ENCODE data around the gene GLT6D1.

The GLT6D1 gene

GRCh38 chr9:135657416-135657815 lies 18.1 kb upstream of the GLT6D1 start:
- TF ChIP-seq, protein P1, sequence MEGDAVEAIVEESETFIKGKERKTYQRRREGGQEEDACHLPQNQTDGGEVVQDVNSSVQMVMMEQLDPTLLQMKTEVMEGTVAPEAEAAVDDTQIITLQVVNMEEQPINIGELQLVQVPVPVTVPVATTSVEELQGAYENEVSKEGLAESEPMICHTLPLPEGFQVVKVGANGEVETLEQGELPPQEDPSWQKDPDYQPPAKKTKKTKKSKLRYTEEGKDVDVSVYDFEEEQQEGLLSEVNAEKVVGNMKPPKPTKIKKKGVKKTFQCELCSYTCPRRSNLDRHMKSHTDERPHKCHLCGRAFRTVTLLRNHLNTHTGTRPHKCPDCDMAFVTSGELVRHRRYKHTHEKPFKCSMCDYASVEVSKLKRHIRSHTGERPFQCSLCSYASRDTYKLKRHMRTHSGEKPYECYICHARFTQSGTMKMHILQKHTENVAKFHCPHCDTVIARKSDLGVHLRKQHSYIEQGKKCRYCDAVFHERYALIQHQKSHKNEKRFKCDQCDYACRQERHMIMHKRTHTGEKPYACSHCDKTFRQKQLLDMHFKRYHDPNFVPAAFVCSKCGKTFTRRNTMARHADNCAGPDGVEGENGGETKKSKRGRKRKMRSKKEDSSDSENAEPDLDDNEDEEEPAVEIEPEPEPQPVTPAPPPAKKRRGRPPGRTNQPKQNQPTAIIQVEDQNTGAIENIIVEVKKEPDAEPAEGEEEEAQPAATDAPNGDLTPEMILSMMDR (IDR thresholded peaks at IDR 0.05) = no peak
- no peak for DNase-seq
- Mint-ChIP-seq H3K27ac (no peak overlapping the region), H3K4me1 (peaks cover 16% of the 10 kb centered on the region), H3K9me3 (peaks cover 34% of the 10 kb centered on the region), H3K27me3 (ENCODE audit: low read depth, poor library complexity) (peaks cover 8% of the 10 kb centered on the region), H3K4me3 (no peak overlapping the region), H3K36me3 (ENCODE audit: low read depth) (peaks cover 16% of the 10 kb centered on the region)

- Mint-ChIP-seq H3K4me1 (peaks cover 8% of the 10 kb centered on the region), H3K9me3 (peaks cover 52% of the 10 kb centered on the region), H3K4me3 (no peak overlapping the region), H3K27me3 (ENCODE audit: low read depth, poor library complexity) (peaks cover 15% of the 10 kb centered on the region), H3K27ac (no peak overlapping the region), H3K36me3 (ENCODE audit: low read depth) (peaks cover 24% of the 10 kb centered on the region)
- no peak for DNase-seq
- TF ChIP-seq, protein P1 (IDR thresholded peaks at IDR 0.05) = no peak
Measured at GRCh38 chr9:135655317-135655716, 16.0 kb upstream of the GLT6D1 start.

GRCh38 chr9:135650408-135650807 lies 11.1 kb upstream of the GLT6D1 start:
- TF ChIP-seq, protein P1 (IDR thresholded peaks at IDR 0.05) = no peak
- Mint-ChIP-seq H3K27me3 (ENCODE audit: low read depth, poor library complexity) (peaks cover 22% of the 10 kb centered on the region), H3K4me1 (peaks cover 7% of the 10 kb centered on the region), H3K36me3 (ENCODE audit: low read depth) (peaks cover 21% of the 10 kb centered on the region), H3K27ac (no peak overlapping the region), H3K4me3 (no peak overlapping the region), H3K9me3 (peaks cover 87% of the 10 kb centered on the region)
- no peak for DNase-seq

DNA sequence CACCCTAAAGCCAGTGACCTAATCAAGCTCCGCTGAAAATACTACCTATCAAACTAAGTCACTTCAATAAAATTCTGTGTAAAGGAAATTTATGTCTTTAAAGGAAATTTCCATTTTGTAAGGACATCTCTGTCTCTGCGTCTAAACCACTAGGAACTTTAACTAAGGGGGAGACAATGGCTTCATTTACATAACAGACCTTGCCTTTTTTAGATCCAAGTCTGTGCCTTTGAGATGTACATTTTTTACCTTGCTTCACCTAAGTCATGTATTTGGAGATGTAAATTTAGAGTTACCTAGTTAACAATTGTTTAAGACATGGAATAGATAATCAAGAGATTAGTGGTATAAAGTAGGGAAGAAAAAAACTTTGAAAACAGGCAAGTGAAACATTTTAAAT lies 10.2 kb upstream of the GLT6D1 start:
- H3K4me1 Mint-ChIP-seq = peaks cover 16% of the 10 kb centered on the region
- peaks cover 89% of the 10 kb centered on the region for H3K9me3 Mint-ChIP-seq
- TF ChIP-seq, protein P1 (IDR thresholded peaks at IDR 0.05) = no peak
- H3K4me3 Mint-ChIP-seq = no peak overlapping the region
- H3K27ac Mint-ChIP-seq = no peak overlapping the region
- DNase-seq = no peak
- H3K27me3 Mint-ChIP-seq (ENCODE audit: low read depth, poor library complexity) = peaks cover 15% of the 10 kb centered on the region
- peaks cover 21% of the 10 kb centered on the region for H3K36me3 Mint-ChIP-seq (ENCODE audit: low read depth)

GRCh38 chr9:135648494-135649410 lies 9.4 kb upstream of the GLT6D1 start:
- peaks cover 88% of the 10 kb centered on the region for H3K9me3 Mint-ChIP-seq
- peaks cover 14% of the 10 kb centered on the region for H3K27me3 Mint-ChIP-seq (ENCODE audit: low read depth, poor library complexity)
- peaks cover 21% of the 10 kb centered on the region for H3K36me3 Mint-ChIP-seq (ENCODE audit: low read depth)
- DNase-seq = no peak
- H3K4me1 Mint-ChIP-seq = peaks cover 18% of the 10 kb centered on the region
- H3K27ac Mint-ChIP-seq = no peak overlapping the region
- TF ChIP-seq, protein P1 (IDR thresholded peaks at IDR 0.05) = no peak
- peak overlapping the region; percentile 30 for H3K4me3 Mint-ChIP-seq

DNA sequence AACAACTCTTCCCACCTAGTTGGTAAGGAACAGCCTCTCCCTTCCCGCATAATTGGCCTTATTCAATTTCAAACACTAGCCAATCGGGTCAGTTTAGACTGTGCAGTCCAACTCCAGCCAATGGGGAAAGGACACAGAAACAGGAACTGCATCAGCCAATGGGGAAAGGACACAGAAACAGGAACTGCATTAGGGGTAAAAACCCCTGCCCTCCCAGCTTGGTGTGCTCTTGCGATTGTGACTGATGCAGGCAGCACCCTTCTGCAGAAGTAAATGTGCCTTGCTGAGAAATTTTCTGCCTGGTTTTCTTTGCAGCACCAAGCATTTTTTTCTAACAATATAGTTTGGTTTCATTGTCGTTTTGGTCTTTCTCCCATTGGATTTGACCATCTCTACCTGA lies 8.5 kb upstream of the GLT6D1 start:
- Mint-ChIP-seq H3K4me1 (peaks cover 18% of the 10 kb centered on the region), H3K27ac (no peak overlapping the region), H3K27me3 (ENCODE audit: low read depth, poor library complexity) (peaks cover 14% of the 10 kb centered on the region), H3K9me3 (peaks cover 88% of the 10 kb centered on the region), H3K4me3 (peak overlapping the region; percentile 41), H3K36me3 (ENCODE audit: low read depth) (peaks cover 12% of the 10 kb centered on the region)
- DNase-seq = no peak
- TF ChIP-seq, protein P1 (IDR thresholded peaks at IDR 0.05) = no peak
